GM19193 (cell line): ENCODE results near the gene KCNMA1.

Experiments
- POLR2A ChIP-seq: IDR thresholded peaks from 4 replicates; pipeline ENCODE4 v1.6.1; 2011; ENCODE audit not compliant: insufficient read depth, insufficient read length; ENCODE audit errors: extremely low read depth

KCNMA1 gene

GRCh38 chr10:77590344-77591237 is 47.0 kb downstream of the KCNMA1 start:
- TF ChIP-seq POLR2A: no peak

DNA sequence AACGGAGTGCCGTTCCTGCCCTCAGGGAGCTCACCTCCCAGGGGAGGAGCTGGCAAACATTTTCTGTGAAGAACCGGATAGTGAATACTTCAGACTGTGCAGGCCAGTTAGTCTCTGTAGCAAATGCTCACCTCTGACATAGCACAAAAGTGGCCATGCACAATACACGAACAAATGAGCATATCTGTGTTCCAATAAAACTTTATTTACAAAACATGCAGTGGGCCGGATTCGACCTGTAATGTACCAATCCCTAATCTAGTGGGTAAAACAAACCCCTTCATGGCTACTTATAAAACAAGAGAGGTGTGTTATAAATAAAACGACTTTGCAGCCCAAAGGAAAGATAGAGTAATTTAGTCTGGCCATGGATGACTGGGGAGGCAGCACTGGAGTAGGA is 48.7 kb downstream of the KCNMA1 start:
- TF ChIP-seq POLR2A: no peak

- no peak for TF ChIP-seq POLR2A
Observed at GRCh38 chr10:77587416-77587790, 50.2 kb downstream of the KCNMA1 start.

DNA sequence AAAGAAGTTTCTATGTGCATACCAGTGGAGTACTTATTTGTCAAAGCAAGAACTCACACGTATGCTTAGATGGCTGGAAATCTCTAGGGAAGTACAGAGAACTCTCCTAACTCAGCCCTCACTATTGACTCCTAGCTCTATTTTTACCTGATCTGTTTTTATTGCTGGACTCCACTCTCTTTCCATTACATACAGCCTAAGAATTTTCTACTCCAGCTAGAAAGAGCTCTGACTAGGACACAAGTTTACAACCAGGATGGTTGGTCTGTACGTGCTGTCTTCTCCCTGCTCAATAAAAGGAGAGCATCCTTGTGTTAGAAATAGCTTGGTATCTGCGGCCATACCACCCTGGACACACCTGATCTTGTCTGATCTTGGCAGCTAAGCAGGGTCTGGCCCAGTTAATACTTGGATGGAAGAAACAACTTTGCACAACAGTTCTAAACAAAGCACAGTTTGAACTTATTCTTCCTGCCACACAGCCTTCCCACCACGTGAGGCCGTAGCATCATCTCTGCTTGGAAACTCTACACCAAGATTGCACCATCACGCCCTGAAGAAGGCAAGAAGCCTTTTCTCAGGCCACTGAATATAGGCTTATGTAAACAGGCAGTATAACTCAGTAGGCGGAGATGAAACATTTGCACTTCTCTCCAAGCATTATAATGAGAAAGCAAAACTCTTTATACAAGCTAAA is 50.7 kb downstream of the KCNMA1 start:
- TF ChIP-seq POLR2A: no peak

GRCh38 chr10:77584938-77585337 is 52.7 kb downstream of the KCNMA1 start:
- no peak for TF ChIP-seq POLR2A

DNA sequence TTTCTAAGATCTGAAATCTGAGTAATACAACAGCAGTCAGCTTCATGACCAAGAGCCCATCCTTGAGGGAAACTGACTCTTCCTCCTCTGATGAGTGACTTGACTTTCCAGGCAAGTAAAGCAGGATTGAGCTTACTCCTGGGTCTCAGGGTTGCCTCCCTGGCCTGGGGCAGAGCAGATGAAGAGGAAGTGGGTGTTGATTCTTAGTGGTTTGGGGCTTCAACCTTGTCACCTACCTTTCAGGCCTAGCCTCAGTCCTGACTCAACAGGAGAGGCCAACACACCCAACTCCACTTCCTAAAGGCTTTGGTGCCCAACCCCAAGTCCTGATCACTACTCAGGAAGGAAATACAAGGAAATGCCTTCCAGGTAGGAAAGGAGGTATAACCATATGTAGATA is 54.1 kb downstream of the KCNMA1 start:
- TF ChIP-seq POLR2A: no peak

- TF ChIP-seq POLR2A: no peak
Observed at GRCh38 chr10:77582710-77583115, 54.9 kb downstream of the KCNMA1 start.

- TF ChIP-seq POLR2A: no peak
Observed at GRCh38 chr10:77581738-77582137, 55.9 kb downstream of the KCNMA1 start.

DNA sequence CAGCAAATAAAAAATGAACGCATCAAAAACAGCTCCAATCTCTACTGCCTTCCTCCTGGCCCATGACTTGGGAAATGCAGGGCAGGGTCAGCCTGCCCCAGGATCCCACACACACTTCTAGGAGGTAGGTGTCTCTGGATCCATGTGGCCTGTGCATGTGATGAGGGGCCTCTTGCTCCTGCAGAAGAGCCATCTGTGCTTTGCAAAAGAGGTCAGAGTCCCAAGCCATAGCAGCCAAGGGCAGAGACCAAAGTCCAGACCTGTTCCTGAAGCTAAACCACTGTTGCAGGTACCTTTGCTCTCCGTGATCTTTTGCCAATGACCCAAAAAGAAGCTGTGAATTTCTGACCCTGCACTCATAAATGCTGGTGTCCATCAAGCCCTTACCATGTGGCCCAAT is 57.1 kb downstream of the KCNMA1 start:
- TF ChIP-seq POLR2A: no peak

DNA sequence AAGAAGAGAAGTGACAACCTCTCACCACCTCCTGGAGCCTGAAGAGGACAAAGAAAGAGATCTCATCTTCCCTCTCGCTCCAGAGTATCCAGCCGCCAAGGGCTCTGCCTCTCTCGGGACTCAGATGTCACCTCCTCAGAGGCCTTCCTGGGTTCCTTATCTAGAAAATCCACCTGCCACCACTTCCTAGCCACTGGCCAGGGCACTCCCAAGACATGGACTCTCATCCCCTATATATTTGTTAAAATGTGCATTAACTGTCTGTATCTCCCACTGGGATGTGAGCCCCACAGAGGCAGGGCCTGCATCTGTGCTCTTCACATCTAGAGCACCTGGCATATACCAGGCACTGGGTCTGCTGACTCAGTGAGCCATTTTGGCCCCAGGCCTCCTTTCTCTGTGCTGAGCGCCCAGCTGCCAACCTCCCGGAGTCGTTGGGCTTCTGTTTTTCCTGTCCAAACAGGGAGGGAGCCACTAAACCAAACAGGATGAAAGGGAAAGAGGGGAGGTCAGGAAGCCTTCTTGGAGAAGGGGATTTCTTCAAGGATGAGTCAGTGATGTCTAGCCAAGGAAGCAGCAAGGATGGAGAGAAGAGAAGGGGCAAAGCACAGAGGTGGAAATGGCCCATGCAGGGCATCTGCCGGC is 58.9 kb downstream of the KCNMA1 start:
- TF ChIP-seq POLR2A: no peak

DNA sequence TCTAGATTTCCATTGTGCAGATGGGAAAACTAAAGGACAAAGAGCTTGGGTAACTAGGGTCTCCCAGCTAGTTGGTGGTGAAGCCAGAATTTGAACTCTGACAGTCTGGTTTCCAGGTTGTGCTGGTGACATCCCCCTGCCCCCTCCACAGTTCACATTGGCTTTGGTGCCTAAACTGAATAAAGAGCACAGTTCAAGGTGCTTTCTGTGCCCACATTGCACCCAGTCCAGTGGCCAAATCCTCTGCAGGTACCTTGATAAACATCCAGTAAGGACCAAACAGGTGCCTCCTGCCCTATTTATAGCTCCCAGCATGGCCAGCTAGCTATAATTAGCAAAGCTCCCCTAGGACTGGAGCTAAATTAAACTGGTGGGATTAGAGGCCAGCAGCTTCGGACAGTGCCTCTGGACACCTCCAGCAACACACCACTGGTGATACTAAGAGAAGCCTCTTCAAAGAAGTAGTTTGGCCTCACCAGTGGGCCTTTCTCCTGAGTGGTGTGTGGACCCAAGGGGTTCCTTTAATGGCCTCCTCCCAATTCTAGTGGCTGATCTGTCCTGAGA is 59.9 kb downstream of the KCNMA1 start:
- TF ChIP-seq POLR2A: no peak

GRCh38 chr10:77576444-77577032 is 61.1 kb downstream of the KCNMA1 start:
- no peak for TF ChIP-seq POLR2A

DNA sequence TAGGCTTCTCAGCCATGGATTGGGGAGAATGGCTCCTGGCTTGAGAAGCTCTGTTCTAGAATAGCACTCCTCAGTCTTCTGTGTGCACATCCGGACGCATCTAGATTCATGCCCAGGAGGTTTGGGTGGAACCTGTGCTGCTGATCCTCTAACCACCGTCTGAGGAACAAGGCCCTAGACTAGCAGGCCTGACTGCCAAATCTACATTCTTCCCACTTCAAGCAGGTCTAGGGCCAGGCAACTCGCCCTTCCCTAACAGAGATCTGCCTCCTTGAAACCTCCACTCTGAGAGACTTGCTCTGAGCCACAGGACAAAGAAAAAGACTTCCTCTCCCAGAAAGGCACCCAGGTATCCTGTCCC is 61.6 kb downstream of the KCNMA1 start:
- no peak for TF ChIP-seq POLR2A

GRCh38 chr10:77575271-77576006 is 62.2 kb downstream of the KCNMA1 start:
- TF ChIP-seq POLR2A: no peak
